GM21723 (cell line): ENCODE data around the gene PDE7B.
"Not testable (repeated sequence)": the region's sequence is repeated elsewhere in the genome, so short reads cannot be mapped to it uniquely, and the experiment has no call there.

Experiments
- ATAC-seq: cut with Tn5 transposase; IDR thresholded peaks from one replicate; pipeline ENCODE4 v1.9.1; 2021; ENCODE audit warnings: mild to moderate bottlenecking, moderate library complexity; ENCODE audit not compliant: unreplicated experiment

PDE7B gene

DNA sequence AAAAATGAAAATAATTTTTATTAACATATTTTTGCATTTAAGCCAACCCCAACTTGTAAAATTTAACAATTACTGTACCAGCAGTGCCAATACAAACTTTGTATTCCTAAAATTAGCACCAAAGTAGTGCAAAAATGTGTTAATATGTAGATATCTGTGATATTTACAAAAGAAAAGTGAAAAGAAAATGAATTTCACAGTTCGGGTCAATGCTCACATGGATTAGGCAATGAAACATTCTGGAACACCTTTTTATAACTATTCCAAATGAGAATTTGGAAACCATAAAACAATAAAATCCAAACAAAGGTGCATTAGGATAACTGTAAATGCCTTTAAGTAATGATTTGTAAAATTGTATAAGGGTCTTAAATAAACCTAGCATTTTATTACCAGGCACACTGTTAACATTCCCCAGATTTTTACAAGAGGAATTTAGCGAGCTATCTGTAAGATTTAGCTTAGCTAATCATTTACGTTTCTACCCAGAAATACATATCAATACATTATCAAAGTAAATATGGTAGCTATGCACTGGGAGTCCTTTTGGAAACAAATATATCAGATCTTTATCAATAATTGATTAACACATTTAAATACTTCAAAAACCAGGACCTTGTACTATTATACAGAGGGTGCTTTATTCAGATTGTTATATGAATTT lies 286.4 kb downstream of the PDE7B start:
- ATAC-seq, result no peak

DNA sequence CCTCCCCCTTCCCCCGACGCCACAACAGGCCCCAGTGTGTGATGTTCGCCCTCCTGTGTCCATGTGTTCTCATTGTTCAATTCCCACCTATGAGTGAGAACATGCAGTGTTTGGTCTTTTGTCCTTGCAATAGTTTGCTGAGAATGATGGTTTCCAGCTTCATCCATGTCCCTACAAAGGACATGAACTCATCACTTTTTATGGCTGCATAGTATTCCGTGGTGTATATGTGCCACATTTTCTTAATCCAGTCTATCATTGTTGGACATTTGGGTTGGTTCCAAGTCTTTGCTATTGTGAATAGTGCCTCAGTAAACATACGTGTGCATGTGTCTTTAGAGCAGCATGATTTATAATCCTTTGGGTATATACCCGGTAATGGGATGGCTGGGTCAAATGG lies 287.6 kb downstream of the PDE7B start:
- ATAC-seq, result not testable (repeated sequence)

DNA sequence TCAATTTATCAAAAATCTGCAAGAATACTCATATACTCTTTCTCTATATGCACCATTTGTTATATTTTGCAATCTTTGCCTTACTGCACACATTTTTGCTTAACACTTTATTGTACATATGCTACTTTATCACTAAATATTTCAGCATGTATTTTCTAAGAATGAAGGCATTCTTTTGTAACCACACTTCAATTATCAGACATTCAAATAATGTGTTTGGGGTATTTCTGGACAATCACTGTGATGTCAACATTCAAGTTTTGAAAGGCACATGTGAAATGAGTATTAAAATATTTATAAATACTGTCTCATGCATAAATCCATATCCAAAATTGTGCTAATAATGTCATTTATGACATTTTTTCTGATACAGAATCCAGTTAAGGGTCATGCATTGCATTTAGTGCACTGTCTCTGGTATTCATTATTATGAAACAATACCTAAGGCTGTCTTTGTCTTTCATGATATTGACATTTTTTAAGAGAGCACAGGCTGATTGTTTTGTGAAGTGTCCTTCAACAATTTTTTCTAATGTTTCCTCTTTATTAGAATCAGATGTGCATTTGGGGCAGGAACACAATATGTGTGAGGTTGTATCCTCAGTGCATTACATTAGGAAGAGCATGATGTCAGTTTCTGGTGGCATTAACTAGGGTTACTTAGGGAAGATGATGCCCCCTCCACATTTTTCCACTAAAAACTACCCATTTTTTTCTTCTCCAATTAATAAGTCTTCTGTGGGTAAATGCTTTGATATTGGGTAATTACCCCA lies 292.9 kb downstream of the PDE7B start:
- ATAC-seq, result no peak

DNA sequence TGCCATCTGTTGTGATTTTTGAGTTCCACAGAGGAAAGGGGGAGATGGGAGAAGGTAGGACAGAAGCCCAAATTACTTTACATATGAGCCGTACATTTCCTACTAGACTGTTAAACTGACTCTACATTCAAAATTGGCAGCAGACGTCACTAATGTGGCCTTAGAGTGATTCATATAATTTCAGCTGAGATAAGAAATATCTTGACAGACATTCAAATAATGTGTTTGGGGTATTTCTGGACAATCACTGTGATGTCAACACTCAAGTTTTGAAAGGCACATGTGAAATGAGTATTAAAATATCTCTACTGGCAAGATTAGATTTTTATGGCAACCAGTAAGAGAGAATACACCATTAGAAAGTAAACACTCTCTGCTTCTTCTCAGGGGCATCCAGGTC lies 294.6 kb downstream of the PDE7B start:
- no peak for ATAC-seq

DNA sequence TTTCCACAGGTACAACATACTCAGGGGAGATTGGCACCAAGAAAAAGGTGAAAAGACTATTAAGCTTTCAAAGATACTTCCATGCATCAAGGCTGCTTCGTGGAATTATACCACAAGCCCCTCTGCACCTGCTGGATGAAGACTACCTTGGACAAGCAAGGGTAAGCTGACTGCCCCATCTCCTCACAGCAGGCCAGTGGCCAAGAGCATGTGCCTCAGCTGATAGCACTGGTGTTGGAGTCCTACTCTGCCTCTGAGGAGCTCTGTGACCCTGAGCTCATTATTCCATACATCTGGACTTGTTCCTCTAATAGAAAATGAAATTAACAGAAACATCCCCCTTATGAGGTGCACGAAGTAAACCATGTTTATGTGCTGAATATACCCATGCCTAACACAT lies 295.8 kb downstream of the PDE7B start:
- no peak for ATAC-seq

DNA sequence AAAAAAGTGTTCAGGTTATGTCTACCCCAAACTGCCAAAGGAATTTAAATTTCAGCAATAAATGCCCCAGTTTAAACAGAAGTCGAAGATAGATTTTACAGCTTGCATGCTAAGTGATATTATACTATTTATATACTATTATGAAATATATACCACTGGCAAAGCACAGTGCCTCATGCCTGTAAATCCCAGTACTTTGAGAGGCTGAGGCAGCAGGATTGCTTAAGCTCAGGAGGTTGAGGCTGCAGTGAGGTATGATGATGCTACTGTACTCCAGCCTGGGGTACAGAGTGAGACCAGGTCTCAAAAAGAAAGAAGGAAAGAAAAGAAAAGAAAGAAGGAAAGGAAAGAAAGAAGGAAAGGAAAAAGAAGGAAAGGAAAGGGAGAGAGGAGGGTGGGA lies 296.6 kb downstream of the PDE7B start:
- no peak for ATAC-seq

DNA sequence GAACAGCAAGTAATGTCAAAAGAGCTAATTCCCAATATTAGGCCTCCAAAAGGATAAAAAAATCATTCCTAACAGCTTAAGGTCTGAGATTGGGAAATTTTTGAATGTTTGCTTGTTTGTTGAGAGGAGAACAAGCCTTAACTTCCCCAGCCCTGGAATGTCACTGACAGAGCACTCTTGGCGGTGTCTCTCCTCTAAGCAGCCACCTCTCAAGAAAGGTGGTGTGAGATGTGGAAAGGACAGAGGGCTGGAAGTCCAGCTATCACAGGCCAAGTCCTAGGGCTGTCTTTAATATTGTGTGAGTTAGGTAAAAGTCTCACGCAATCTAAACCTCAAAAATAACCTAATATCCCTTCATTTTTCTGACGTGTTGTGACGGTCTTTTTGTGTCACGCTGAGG lies 297.0 kb downstream of the PDE7B start:
- ATAC-seq, result no peak

DNA sequence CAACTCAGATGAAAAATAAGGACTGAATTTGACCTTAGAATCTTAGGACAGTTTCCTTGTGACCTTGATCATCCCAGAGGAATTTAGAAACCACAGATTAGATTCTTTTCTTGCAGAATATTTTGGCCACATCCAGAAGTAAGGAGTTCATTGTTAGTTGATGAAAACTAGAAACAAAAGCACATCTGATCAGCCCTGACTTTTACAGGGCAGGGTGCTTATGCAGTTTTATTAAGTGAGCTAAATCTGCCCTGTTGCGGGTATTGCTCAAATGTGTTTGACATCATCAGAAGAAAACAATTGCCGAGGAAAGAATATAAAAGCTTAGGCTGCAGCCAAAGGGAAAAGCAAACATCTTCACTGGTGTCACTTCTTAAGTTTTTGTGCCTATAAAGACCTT lies 297.8 kb downstream of the PDE7B start:
- no peak for ATAC-seq

DNA sequence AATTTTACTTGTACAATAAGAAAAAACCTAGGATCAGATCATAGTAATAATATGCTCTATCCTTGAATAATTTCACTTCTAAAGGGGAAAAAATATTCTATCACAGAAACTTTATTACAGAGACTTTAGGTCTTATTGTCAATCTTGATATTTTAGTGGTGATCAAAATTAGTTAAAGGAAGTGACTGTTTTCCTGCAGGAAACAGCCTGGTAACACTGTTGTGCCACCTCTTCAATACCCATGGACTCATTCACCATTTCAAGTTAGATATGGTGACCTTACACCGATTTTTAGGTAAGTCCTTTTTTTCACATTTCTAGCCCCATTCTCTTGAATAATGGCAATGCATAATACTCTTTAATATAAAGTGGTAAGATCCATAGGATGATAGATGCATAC lies 299.5 kb downstream of the PDE7B start:
- ATAC-seq, result no peak

DNA sequence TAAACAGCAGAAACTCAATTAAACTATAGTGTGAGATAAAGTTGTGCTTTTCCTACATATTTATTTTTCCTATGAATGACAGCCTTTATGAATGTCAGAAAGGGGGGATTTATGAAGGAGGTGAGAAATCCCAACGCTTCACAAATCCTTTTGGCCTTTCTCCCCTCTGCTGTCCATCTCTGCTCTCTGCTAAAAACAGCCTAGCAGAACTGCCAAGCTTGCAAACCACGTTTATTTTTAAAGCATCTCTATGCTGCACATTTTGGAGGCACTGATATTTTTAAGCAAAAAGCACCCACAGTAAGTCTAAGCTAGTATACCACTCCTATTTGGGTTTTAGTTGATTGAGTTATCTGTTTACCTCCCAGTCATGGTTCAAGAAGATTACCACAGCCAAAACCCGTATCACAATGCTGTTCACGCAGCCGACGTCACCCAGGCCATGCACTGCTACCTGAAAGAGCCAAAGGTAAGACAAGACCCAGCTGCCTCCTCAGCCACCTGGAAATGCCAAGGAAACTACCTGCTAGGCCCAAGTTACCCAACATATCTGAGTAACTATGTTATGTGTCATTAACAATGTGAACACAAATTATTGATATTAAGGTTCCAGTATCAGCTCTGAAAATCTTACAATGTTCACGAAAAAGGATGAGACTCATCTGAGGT lies 302.3 kb downstream of the PDE7B start:
- ATAC-seq, result no peak

DNA sequence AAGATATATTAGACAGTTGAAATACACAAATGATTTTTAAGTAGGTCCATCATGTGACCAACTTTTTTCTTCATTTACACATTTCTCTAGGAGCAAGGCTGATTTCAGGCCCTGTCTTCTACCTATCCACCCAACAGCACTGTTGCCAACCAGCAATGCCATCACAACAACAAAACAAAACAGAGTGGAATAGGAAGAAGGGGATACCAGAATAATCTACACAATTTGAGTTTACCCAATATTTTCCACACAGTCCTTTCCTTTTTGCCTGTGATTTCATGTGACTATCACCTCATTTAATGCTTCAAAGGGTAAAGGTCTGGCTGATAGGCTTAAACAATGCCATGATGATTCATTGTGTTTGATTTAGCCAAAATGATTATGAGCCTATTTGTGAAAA lies 303.7 kb downstream of the PDE7B start:
- ATAC-seq, result no peak

DNA sequence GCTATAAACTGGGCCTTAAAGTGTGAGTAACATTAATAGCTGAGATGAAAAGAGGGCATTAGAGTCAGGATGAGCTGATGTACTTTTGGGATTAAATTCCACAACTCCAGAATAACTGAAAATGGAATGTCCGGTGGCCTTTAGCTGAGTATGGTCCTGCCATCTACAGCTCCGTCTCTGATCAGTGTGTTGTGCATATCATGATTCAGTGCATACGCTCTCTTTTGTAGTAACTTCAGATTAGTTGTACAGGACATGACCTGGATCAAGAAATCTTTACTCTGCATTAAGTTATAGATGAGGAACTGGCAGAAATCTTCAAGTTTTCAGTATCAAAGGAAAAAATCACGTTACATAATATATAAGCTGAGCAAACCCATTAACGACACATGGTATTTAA lies 306.2 kb downstream of the PDE7B start:
- no peak for ATAC-seq

DNA sequence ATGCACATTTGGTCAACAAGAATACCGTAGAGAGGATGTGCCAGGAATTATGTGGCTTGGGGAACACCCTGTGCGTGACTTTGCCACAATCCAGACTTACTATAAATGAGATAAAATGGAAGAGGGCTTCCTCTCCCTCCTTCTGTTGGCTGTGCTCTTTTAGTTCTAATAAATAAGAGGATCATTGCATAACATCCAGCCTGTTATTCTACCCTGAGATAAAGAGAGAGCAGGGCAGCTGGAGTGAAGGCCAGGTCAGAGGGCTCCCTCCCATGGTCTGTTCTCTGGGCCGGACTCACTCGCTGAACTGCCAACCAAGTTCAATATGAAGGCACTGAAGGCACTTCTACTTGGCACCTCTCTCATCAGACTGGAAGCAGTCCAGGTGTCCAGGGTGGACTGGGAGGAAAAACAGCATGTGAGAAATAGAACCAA lies 306.9 kb downstream of the PDE7B start:
- ATAC-seq, result no peak

DNA sequence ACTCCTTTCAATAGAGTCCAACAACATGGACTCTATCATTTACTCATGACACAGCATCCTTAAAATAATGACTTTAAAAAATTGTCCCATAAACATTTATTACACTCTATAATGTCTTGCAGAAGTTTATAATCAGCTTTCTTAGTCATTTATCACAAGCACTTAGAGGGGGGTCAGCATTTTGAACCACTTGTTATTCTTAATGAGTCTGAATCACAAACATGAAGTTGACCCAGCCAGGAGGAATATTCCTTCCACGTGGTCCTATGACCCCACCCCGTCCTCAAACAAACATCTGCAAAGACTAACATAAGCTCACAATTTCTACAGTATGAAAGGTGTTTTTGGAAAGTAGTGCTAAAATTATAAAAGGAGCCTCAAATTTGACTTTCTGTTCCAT lies 307.5 kb downstream of the PDE7B start:
- no peak for ATAC-seq

DNA sequence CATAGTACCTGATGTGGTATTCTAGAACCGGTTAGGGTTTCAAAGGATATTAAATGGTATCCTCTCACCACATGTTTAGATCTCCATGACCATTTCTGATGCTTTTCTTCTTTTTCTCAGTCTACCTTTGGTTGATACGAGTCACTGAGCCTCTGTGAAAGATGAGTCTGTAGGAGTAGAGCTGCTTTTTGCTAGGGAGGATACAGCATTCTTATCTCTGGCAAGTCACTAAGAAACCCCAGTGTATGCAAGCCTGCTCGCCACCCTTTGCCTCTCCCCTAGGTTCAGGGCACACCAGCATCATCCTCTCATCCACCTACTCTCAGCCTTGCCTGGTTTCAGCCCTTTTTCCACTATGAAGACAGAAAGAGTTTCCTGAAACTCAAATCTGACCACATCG lies 308.7 kb downstream of the PDE7B start:
- ATAC-seq, result no peak

DNA sequence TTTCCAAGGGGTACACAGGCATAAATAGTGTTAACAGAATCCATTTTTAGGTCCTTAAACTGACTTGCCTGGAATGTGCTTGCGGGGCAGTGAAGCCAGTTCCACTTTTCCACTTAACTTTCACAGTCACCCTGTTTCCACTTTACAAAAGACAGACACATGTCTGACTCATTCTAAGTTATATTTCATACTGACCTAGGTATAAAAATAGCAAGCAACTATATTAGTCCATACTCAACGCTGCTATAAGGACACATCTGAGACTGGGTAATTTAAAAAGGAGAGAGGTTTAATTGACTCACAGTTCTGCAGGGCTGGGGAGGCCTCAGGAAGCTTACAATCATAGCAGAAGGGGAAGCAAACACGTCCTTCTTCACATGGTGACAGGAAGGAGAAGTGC lies 310.4 kb downstream of the PDE7B start:
- ATAC-seq, result no peak

DNA sequence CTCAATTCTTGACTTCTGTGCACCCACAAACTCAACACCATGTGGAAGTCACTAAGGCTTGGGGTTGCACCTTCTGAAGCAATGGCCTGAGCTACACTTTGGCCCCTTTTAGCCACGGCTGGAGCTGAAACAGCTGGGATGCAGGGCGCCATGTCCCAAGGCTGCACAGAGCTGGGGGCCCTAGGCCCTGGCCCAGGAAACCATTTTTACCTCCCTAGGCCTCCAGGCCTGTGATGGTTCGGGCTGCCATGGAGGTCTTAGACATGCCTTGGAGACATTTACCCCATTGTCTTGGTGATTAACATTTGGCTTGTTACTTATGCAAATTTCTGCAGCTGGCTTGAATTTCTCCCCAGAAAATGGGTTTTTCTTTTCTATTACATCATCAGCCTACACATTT lies 311.8 kb downstream of the PDE7B start:
- ATAC-seq, result no peak

DNA sequence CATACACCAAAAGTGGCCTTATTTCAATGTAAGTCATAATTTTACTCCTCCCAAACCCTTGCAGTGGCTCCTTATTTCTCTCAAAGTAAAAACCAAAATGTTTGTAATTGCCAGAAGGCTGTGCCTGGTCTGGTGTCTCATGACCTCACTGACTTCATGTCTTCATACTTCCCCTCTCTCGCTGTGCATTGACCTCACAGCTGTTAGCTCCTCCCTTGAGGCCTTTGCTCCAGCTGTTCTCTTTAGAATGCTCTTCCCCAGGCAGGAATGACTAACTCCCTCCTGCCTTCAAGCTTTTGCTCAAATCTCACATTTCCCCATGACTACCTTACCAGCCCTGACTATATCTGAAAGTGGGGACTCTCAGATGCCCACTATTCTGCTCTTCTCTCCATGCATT lies 315.3 kb downstream of the PDE7B start:
- no peak for ATAC-seq

DNA sequence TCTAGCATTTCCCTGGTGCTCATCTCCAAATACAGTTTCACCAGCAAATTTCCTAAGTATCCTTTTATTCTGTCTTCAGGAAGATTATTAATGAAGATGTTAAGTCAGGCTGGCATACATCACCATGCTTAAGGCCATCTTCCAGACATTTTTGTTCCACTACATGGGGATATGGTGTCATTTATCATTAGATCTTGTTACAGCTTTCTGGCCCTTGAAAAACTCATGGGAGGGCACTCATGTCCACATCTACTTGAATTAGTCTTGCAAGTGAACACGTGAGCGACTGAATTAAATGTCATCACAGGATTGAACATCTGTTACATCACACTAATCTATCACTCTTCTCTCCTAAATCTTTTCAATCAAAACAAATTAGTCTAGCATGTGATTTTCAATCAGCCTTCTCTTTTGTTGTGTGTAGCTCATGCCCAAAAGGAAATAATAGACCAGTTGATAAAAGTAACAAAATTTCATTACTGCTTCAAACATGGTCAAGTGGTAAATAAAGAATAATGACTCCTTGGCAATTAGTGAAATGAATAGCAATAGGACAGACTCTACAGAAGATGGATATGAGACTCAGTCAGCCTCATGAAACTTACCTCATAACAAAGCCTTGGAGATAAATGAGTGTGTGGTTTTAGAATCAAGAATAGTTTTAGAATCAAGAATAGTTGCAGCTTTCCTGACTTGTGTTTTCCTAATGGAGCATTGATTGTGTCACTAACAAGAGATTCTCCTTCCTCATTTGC lies 318.1 kb downstream of the PDE7B start:
- ATAC-seq, result no peak

DNA sequence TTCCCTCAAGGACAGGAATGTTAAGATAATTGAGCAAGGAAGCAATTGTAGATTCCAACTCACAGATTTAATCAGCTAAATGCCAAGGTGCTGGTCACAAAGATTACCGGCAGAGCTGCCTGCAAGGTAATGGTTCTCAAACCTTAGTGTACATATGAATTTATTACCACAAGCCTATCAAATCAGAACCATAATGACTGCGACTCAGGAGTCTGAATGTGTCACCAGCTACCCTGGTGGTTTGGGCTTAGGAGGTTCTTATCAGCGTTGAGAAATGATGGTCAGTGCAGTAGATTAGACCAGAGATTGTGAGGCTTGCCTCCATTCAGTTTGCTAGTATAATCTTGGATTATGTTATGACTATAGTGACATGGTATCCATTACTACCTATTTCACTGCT lies 319.7 kb downstream of the PDE7B start:
- no peak for ATAC-seq
